HEK293 (cell line): Measurements from ENCODE around the gene MTERF1.

Source experiments
- CTCF ChIP-seq: fragments of 450-650 bp; formaldehyde crosslinking; IDR thresholded peaks from 2 replicates; pipeline ENCODE4 v1.5.1; 2016; ENCODE audit warnings: missing biosample characterization, missing genetic modification characterization
- KLF7 ChIP-seq: fragments of 450-650 bp; formaldehyde crosslinking; IDR thresholded peaks from 2 replicates; pipeline ENCODE4 v1.5.1; 2016; ENCODE audit warnings: missing biosample characterization, missing genetic modification characterization, borderline replicate concordance
- SETDB1 ChIP-seq: IDR thresholded peaks from one replicate; pipeline ENCODE4 v1.6.1; 2017; ENCODE audit warnings: mild to moderate bottlenecking, low read length, moderate library complexity, mixed read lengths; ENCODE audit not compliant: insufficient read length
- ZBTB49 ChIP-seq: fragments of 450-650 bp; formaldehyde crosslinking; IDR thresholded peaks from 2 replicates; pipeline ENCODE4 v1.5.1; 2016; ENCODE audit warnings: missing biosample characterization, missing genetic modification characterization, low read depth
- ZNF48 ChIP-seq: fragments of 450-650 bp; formaldehyde crosslinking; IDR thresholded peaks from 2 replicates; pipeline ENCODE4 v1.5.1; 2016; ENCODE audit warnings: missing biosample characterization, missing genetic modification characterization

- TF ChIP-seq SETDB1 (no peak), ZBTB49 (tag by site-specific recombination) (no peak), CTCF (tag by site-specific recombination) (no peak), KLF7 (tag by site-specific recombination) (no peak), ZNF48 (tag by site-specific recombination) (no peak)
These were observed 13.8 kb downstream of the MTERF1 start for GRCh38 chr7:91866599-91867148.
